GM21528 (cell line): Measurements from ENCODE around the gene TIMM10.

ENCODE experiments used
- ATAC-seq: cut with Tn5 transposase; IDR thresholded peaks from one replicate; pipeline ENCODE4 v1.9.1; 2021; ENCODE audit warnings: mild to moderate bottlenecking, moderate library complexity; ENCODE audit not compliant: unreplicated experiment, low FRiP score

TIMM10 gene

GRCh38 chr11:57508341-57509170 lies 22.0 kb downstream of the TIMM10 start:
- ATAC-seq, result no peak

GRCh38 chr11:57506522-57506921 lies 24.0 kb downstream of the TIMM10 start:
- ATAC-seq, result no peak

- no peak for ATAC-seq
These were observed 26.0 kb downstream of the TIMM10 start for GRCh38 chr11:57504511-57504910.

- no peak for ATAC-seq
These were observed 27.7 kb downstream of the TIMM10 start for GRCh38 chr11:57502870-57503269.

- ATAC-seq, result no peak
These were observed 28.2 kb downstream of the TIMM10 start for GRCh38 chr11:57502376-57502775.

GRCh38 chr11:57501953-57502352 lies 28.6 kb downstream of the TIMM10 start:
- ATAC-seq, result no peak

- no peak for ATAC-seq
These were observed 29.6 kb downstream of the TIMM10 start for GRCh38 chr11:57500926-57501325.

- no peak for ATAC-seq
These were observed 30.0 kb downstream of the TIMM10 start for GRCh38 chr11:57500515-57500914.

- peak; percentile 19 for ATAC-seq
These were observed 30.5 kb downstream of the TIMM10 start for GRCh38 chr11:57499983-57500461.

GRCh38 chr11:57499413-57499982 lies 31.1 kb downstream of the TIMM10 start:
- peak; percentile 97 for ATAC-seq

GRCh38 chr11:57498540-57498939 lies 32.0 kb downstream of the TIMM10 start:
- no peak for ATAC-seq

- no peak for ATAC-seq
These were observed 33.0 kb downstream of the TIMM10 start for GRCh38 chr11:57497303-57498247.

GRCh38 chr11:57496109-57496820 lies 34.3 kb downstream of the TIMM10 start:
- ATAC-seq, result no peak

GRCh38 chr11:57493507-57494503 lies 36.7 kb downstream of the TIMM10 start:
- ATAC-seq, result no peak

- no peak for ATAC-seq
These were observed 39.0 kb downstream of the TIMM10 start for GRCh38 chr11:57491371-57492061.

GRCh38 chr11:57490456-57491248 lies 39.9 kb downstream of the TIMM10 start:
- ATAC-seq, result no peak

- ATAC-seq, result no peak
These were observed 42.5 kb downstream of the TIMM10 start for GRCh38 chr11:57487920-57488659.
